GM21723 (cell line): ENCODE measurements around the gene C14orf93.
A peak's percentile ranks its signal among the peaks of the same experiment; 100 is the strongest.

Experiments used
- ATAC-seq: cut with Tn5 transposase; IDR thresholded peaks from one replicate; pipeline ENCODE4 v1.9.1; 2021; ENCODE audit warnings: mild to moderate bottlenecking, moderate library complexity; ENCODE audit not compliant: unreplicated experiment

The C14orf93 gene

GRCh38 chr14:23009939-23010726 lies at the start of gene C14orf93:
Gene C14orf93 (minus strand): TSS chr14:23010143. CDS start chr14:22999023, 11,120 bp downstream.
- ATAC-seq, result no peak

- no peak for ATAC-seq
These were observed 48.9 kb upstream of the C14orf93 start for GRCh38 chr14:23058654-23059504.

GRCh38 chr14:23057757-23058653 lies 48.1 kb upstream of the C14orf93 start:
- ATAC-seq, result peak; percentile 64

- ATAC-seq, result peak; percentile 60
These were observed 47.2 kb upstream of the C14orf93 start, which contains the start of gene CDH24 for GRCh38 chr14:23056956-23057756. Gene CDH24 (minus strand): TSS chr14:23057520. CDS start chr14:23055733, 1,787 bp downstream.

- ATAC-seq, result peak; percentile 57
These were observed 46.4 kb upstream of the C14orf93 start for GRCh38 chr14:23056145-23056955.

GRCh38 chr14:23055621-23056144 lies 45.7 kb upstream of the C14orf93 start:
- no peak for ATAC-seq

- no peak for ATAC-seq
These were observed 45.2 kb upstream of the C14orf93 start for GRCh38 chr14:23055147-23055550.

- ATAC-seq, result no peak
These were observed 44.3 kb upstream of the C14orf93 start for GRCh38 chr14:23054000-23054811.

GRCh38 chr14:23053426-23053825 lies 43.5 kb upstream of the C14orf93 start:
- ATAC-seq, result no peak

GRCh38 chr14:23052671-23053070 lies 42.7 kb upstream of the C14orf93 start:
- ATAC-seq, result no peak

GRCh38 chr14:23052182-23052623 lies 42.3 kb upstream of the C14orf93 start:
- ATAC-seq, result no peak

GRCh38 chr14:23051141-23052057 lies 41.5 kb upstream of the C14orf93 start:
- ATAC-seq, result no peak

GRCh38 chr14:23049011-23049410 lies 39.1 kb upstream of the C14orf93 start:
- no peak for ATAC-seq

GRCh38 chr14:23047751-23048693 lies 38.1 kb upstream of the C14orf93 start:
- ATAC-seq, result no peak

GRCh38 chr14:23047034-23047634 lies 37.2 kb upstream of the C14orf93 start:
- no peak for ATAC-seq
